HL-60 (cell line): Measurements from ENCODE around the gene PLAAT3.

Experiments
- CTCF ChIP-seq: IDR thresholded peaks from one replicate; pipeline ENCODE4 v1.5.1; 2011; ENCODE audit warnings: low read length, control low read depth, inconsistent platforms; ENCODE audit not compliant: insufficient read depth
- POLR2AphosphoS5 ChIP-seq: IDR thresholded peaks from 2 replicates; pipeline ENCODE4 v1.6.1; 2012; ENCODE audit warnings: low read depth

- no peak for TF ChIP-seq POLR2AphosphoS5
- no peak for TF ChIP-seq CTCF
Measured at GRCh38 chr11:63598556-63598955, 15.7 kb downstream of the PLAAT3 start.
